OCI-LY3 (cell line): ENCODE data around the gene FHOD1.

Experiments
- H2AFZ ChIP-seq: fragments of 200-600, 300-600 bp; shearing (Covaris generic); 2 replicates; pipeline ENCODE4 v1.6.0; 2014; ENCODE audit warnings: antibody characterized with exemption, low read depth, low read length
- H3K27ac ChIP-seq: fragments of 200-600, 300-600 bp; sonication (generic); 2 replicates; pipeline ENCODE4 v1.5.1; 2014; ENCODE audit warnings: mild to moderate bottlenecking, low read length, moderate library complexity, mixed read lengths
- H3K27me3 ChIP-seq: fragments of 200-600, 300-600 bp; sonication (generic); 2 replicates; pipeline ENCODE4 v1.6.1; 2014; ENCODE audit warnings: low read depth, low read length, mixed read lengths
- H3K36me3 ChIP-seq: fragments of 200-600, 300-600 bp; sonication (generic); replicated peaks from 2 replicates; pipeline ENCODE3; 2014; ENCODE audit warnings: low read depth, low read length, mixed read lengths
- H3K4me1 ChIP-seq: fragments of 300-600, 200-600 bp; sonication (generic); 2 replicates; pipeline ENCODE4 v1.6.1; 2014; ENCODE audit warnings: low read length, mixed read lengths
- H3K4me2 ChIP-seq: fragments of 200-600, 300-600 bp; sonication (generic); 2 replicates; pipeline ENCODE4 v1.6.1; 2014; ENCODE audit warnings: low read length, mixed read lengths
- H3K4me3 ChIP-seq: fragments of 300-600, 200-600 bp; sonication (generic); 2 replicates; pipeline ENCODE4 v1.5.1; 2014; ENCODE audit warnings: antibody characterized with exemption, mild to moderate bottlenecking, low read length, moderate library complexity
- H3K79me2 ChIP-seq: fragments of 300-600, 200-600 bp; shearing (Covaris generic); 2 replicates; pipeline ENCODE4 v1.6.1; 2014; ENCODE audit warnings: mild to moderate bottlenecking, low read length, mixed read lengths
- H3K9ac ChIP-seq: fragments of 300-600, 200-600 bp; shearing (Covaris generic); 2 replicates; pipeline ENCODE4 v1.6.0; 2014; ENCODE audit warnings: mild to moderate bottlenecking, low read length, moderate library complexity
- H3K9me3 ChIP-seq: fragments of 200-600, 300-600 bp; shearing (Covaris generic); 2 replicates; pipeline ENCODE4 v1.6.1; 2014; ENCODE audit warnings: low read length, mixed read lengths; ENCODE audit not compliant: insufficient read depth
- H4K20me1 ChIP-seq: fragments of 200-600, 300-600 bp; sonication (generic); 2 replicates; pipeline ENCODE4 v1.6.1; 2016; ENCODE audit warnings: low read length, mixed read lengths; ENCODE audit not compliant: insufficient read depth
- CTCF ChIP-seq: fragments of 200-600, 300-600 bp; sonication (generic); IDR thresholded peaks from 2 replicates; pipeline ENCODE4 v1.5.1; 2014; ENCODE audit warnings: antibody characterized with exemption, low read length, low read depth
- EZH2phosphoT487 ChIP-seq: fragments of 200-600 bp; shearing (Covaris generic); IDR thresholded peaks from 2 replicates; pipeline ENCODE4 v1.6.1; 2018; ENCODE audit warnings: antibody characterized with exemption, mixed run types, low read depth

FHOD1 gene

GRCh38 chr16:67236563-67237395 lies 10.5 kb downstream of the FHOD1 start:
- Histone ChIP-seq H3K4me2 (no peak overlapping the region), H3K36me3 (peaks cover 38% of the 10 kb centered on the region), H3K27ac (no peak overlapping the region), H2AFZ (no peak overlapping the region), H4K20me1 (no peaks in the 10 kb centered on the region), H3K27me3 (no peaks in the 10 kb centered on the region), H3K9me3 (no peaks in the 10 kb centered on the region), H3K9ac (no peak overlapping the region), H3K79me2 (no peaks in the 10 kb centered on the region), H3K4me1 (no peaks in the 10 kb centered on the region), H3K4me3 (no peak overlapping the region)
- TF ChIP-seq EZH2phosphoT487 (no peak), CTCF (no peak)

DNA sequence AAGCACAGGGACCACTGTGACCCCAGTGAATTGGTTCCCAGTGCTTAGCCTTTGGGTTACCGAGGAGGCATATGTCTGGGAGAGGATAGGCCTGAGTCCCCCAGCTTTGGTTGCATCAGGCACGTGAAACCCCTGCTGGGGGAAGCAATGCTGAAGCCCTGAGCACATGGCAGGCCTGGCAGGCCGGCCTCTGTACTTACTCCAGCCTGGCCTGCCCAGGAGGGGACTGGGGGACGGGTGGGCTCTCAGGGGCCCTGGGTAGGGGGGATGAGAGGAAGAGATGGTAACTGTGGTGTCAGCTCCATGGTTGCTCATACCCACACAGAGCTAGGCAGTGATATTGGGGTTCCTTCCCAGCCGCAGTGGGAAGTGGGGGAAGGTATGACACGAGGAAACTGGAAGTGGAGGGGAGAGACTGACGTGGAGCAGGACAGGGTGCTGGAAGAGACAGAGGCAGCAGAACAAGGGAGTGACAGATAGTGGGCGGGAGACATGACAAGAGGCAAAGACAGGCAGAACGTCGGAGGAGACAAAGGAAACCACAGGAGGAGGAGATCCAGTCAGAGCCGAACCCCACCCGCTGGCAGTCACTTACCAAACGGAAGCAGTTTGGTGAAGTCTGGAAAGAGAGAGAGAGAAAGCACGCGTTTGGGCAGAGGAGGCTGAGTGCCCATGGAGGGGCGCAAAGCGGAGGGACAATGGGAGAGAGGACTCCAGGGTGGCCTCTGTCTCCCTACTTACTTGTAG lies 11.3 kb downstream of the FHOD1 start:
- Histone ChIP-seq H3K27me3 (no peaks in the 10 kb centered on the region), H3K79me2 (no peaks in the 10 kb centered on the region), H3K36me3 (peaks cover 45% of the 10 kb centered on the region), H3K9me3 (no peaks in the 10 kb centered on the region), H3K4me3 (no peak overlapping the region), H3K4me1 (no peaks in the 10 kb centered on the region), H3K4me2 (no peak overlapping the region), H3K9ac (no peak overlapping the region), H2AFZ (no peak overlapping the region), H4K20me1 (no peaks in the 10 kb centered on the region), H3K27ac (no peak overlapping the region)
- TF ChIP-seq CTCF (no peak), EZH2phosphoT487 (no peak)

DNA sequence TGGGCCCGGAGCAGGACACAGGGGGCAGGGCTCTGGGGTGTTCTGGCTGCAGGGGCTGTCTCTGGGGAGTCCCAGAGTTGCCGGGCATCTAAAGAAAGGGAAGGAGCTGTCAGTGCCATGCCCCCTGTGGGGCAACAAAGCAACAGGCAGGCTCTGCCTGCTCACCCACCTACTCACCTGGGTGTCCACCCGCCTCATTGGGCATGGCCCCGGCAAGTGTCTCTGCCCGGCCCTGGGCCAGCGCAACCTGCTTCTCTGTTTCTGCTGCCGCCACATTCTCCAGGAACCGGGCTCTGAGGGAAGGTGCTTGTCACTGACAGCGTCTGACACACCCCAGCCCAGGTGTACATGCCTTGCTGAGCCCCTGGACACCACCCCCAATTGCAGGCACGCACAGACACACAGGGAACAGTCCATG lies 13.1 kb downstream of the FHOD1 start:
- Histone ChIP-seq H3K9me3 (no peaks in the 10 kb centered on the region), H3K9ac (no peak overlapping the region), H3K4me1 (no peaks in the 10 kb centered on the region), H3K27me3 (no peaks in the 10 kb centered on the region), H4K20me1 (no peaks in the 10 kb centered on the region), H3K27ac (no peak overlapping the region), H2AFZ (no peak overlapping the region), H3K4me2 (no peak overlapping the region), H3K79me2 (no peaks in the 10 kb centered on the region), H3K4me3 (no peak overlapping the region), H3K36me3 (peaks cover 56% of the 10 kb centered on the region)
- TF ChIP-seq EZH2phosphoT487, result no peak
- no peak for TF ChIP-seq CTCF

GRCh38 chr16:67233596-67233995 lies 13.7 kb downstream of the FHOD1 start:
- Histone ChIP-seq H3K4me3 (no peak overlapping the region), H3K27ac (no peak overlapping the region), H4K20me1 (no peaks in the 10 kb centered on the region), H2AFZ (no peak overlapping the region), H3K27me3 (no peaks in the 10 kb centered on the region), H3K79me2 (peaks cover 4% of the 10 kb centered on the region), H3K4me2 (no peak overlapping the region), H3K9ac (no peak overlapping the region), H3K36me3 (peaks cover 61% of the 10 kb centered on the region), H3K4me1 (no peaks in the 10 kb centered on the region), H3K9me3 (no peaks in the 10 kb centered on the region)
- TF ChIP-seq CTCF (no peak), EZH2phosphoT487 (no peak)
